ENCODE results near the gene ADRA2C. TPM values are rescaled to one million over a fixed set of nuclear protein-coding genes. Genes with fewer than 3 reads are reported as not detected.
A peak's percentile ranks its signal among the peaks of the same experiment; 100 is the strongest.

Gene ADRA2C
- total RNA-seq, 1 experiment from 2014 or later, result not detected

GRCh38 chr4:3781997-3782930 is 16.1 kb downstream of the ADRA2C start:
- no peaks in the 10 kb centered on the region for H3F3A ChIP-seq (ENCODE audit: low read length, unreplicated experiment)
- H3K9ac ChIP-seq (ENCODE audit: low read length), result no peak overlapping the region
- ChIA-PET CTCF (no interaction called here), POLR2A (ENCODE audit: unreplicated experiment) (interaction anchor here (0.6 kb wide), 1 partner anchor 1082 kb away, joined by 4 read pairs; no protein-coding TSS in a partner anchor)
- H3K36me3 ChIP-seq (ENCODE audit: low read depth, low read length), result no peaks in the 10 kb centered on the region
- TF ChIP-seq EZH2phosphoT487 (IDR thresholded peaks at IDR 0.05; ENCODE audit: borderline replicate concordance, low read length), result no peak
- no peak for TF ChIP-seq CTCF (conservative IDR thresholded peaks at IDR 0.05; ENCODE audit: low read depth, low read length)
- no peak for TF ChIP-seq EZH2 (IDR thresholded peaks at IDR 0.05; ENCODE audit: low read length, unreplicated experiment)
- intact Hi-C loops (cut with micrococcal nuclease), result no loop called here
- H3K4me2 ChIP-seq (ENCODE audit: low read length), result no peak overlapping the region
- no peak overlapping the region for H3K27ac ChIP-seq (ENCODE audit: low read length)
- no peak for ATAC-seq
- H3K4me3 ChIP-seq (ENCODE audit: low read length), result no peak overlapping the region
- no peaks in the 10 kb centered on the region for H3K79me2 ChIP-seq (ENCODE audit: low read length)
- H3K9me3 ChIP-seq (ENCODE audit: low read length), result no peaks in the 10 kb centered on the region
- no peaks in the 10 kb centered on the region for H3K4me1 ChIP-seq (ENCODE audit: insufficient read depth, low read length)
- no peak for DNase-seq
- H3K27me3 ChIP-seq (ENCODE audit: low read length), result no peaks in the 10 kb centered on the region
- BruUV-seq (replicated peaks), result no TSS peak
- no peaks in the 10 kb centered on the region for H3K9me2 ChIP-seq (replicated peaks; ENCODE audit: low read length)
- no peaks in the 10 kb centered on the region for H4K20me1 ChIP-seq (ENCODE audit: low read length)
- H2AFZ ChIP-seq (ENCODE audit: low read length), result no peak overlapping the region

GRCh38 chr4:3783693-3784306 is 17.6 kb downstream of the ADRA2C start:
- Histone ChIP-seq H3F3A (ENCODE audit: low read length, unreplicated experiment) (no peaks in the 10 kb centered on the region), H3K9me2 (replicated peaks; ENCODE audit: low read length) (no peaks in the 10 kb centered on the region), H3K27ac (ENCODE audit: low read length) (no peak overlapping the region), H3K79me2 (ENCODE audit: low read length) (no peaks in the 10 kb centered on the region), H3K27me3 (ENCODE audit: low read length) (no peaks in the 10 kb centered on the region), H2AFZ (ENCODE audit: low read length) (no peak overlapping the region), H3K4me3 (ENCODE audit: low read length) (no peak overlapping the region), H3K9me3 (ENCODE audit: low read length) (no peaks in the 10 kb centered on the region), H3K9ac (ENCODE audit: low read length) (no peak overlapping the region), H4K20me1 (ENCODE audit: low read length) (no peaks in the 10 kb centered on the region), H3K4me2 (ENCODE audit: low read length) (no peak overlapping the region), H3K36me3 (ENCODE audit: low read depth, low read length) (no peaks in the 10 kb centered on the region), H3K4me1 (ENCODE audit: insufficient read depth, low read length) (no peaks in the 10 kb centered on the region)
- CTCF ChIA-PET, result interaction anchor here (0.6 kb wide), 1 partner anchor 188 kb away, joined by 4 read pairs; no protein-coding TSS in a partner anchor
- BruUV-seq (replicated peaks), result no TSS peak
- intact Hi-C loops (cut with micrococcal nuclease), result no loop called here
- TF ChIP-seq CTCF (conservative IDR thresholded peaks at IDR 0.05; ENCODE audit: low read depth, low read length) (peak; percentile 57), EZH2phosphoT487 (IDR thresholded peaks at IDR 0.05; ENCODE audit: borderline replicate concordance, low read length) (no peak)
- DNase-seq (peak; percentile 35), ATAC-seq (no peak)
- POLR2A ChIA-PET (ENCODE audit: unreplicated experiment), result no interaction called here
